DOHH2 (cell line): Measurements from ENCODE around the gene EIF4EBP2.

Experiments used
- H3F3A ChIP-seq: fragments of 200-600 bp; sonication (generic), shearing (Covaris generic); 2 replicates; pipeline ENCODE4 v1.6.0; 2016; ENCODE audit warnings: antibody characterized with exemption, mild to moderate bottlenecking; ENCODE audit not compliant: control insufficient read depth, insufficient read depth
- H3K27ac ChIP-seq: fragments of 200-600 bp; sonication (generic); 2 replicates; pipeline ENCODE4 v1.5.1; 2014; ENCODE audit warnings: low read depth, mild to moderate bottlenecking, low read length, moderate library complexity
- H3K27me3 ChIP-seq: fragments of 200-600 bp; sonication (generic); 2 replicates; pipeline ENCODE4 v1.6.1; 2014; ENCODE audit warnings: mild to moderate bottlenecking, low read length, mixed read lengths; ENCODE audit not compliant: control insufficient read depth
- H3K36me3 ChIP-seq: fragments of 200-600 bp; sonication (generic); 2 replicates; pipeline ENCODE4 v1.6.1; 2014; ENCODE audit warnings: mild to moderate bottlenecking, low read length, moderate library complexity, mixed read lengths; ENCODE audit not compliant: control insufficient read depth
- H3K4me1 ChIP-seq: fragments of 200-600 bp; sonication (generic); 2 replicates; pipeline ENCODE4 v1.6.1; 2014; ENCODE audit warnings: mild to moderate bottlenecking, low read length, mixed read lengths; ENCODE audit not compliant: control insufficient read depth
- H3K4me2 ChIP-seq: fragments of 200-600 bp; sonication (generic); 2 replicates; pipeline ENCODE4 v1.6.0; 2014; ENCODE audit warnings: mild to moderate bottlenecking, low read length, moderate library complexity
- H3K4me3 ChIP-seq: fragments of 200-600 bp; sonication (generic); 2 replicates; pipeline ENCODE4 v1.5.1; 2014; ENCODE audit warnings: mild to moderate bottlenecking, low read length, mixed read lengths
- H3K79me2 ChIP-seq: fragments of 200-600 bp; sonication (generic); 2 replicates; pipeline ENCODE4 v1.6.1; 2014; ENCODE audit warnings: mild to moderate bottlenecking, low read length, mixed read lengths; ENCODE audit not compliant: control insufficient read depth
- H3K9me2 ChIP-seq: fragments of 200-600 bp; sonication (generic); replicated peaks from 2 replicates; pipeline ENCODE4 v1.6.1; 2014; ENCODE audit warnings: mild to moderate bottlenecking, low read length, mixed read lengths; ENCODE audit not compliant: control insufficient read depth
- H3K9me3 ChIP-seq: fragments of 200-600 bp; sonication (generic); 2 replicates; pipeline ENCODE4 v1.6.1; 2014; ENCODE audit warnings: antibody characterized with exemption, low read length, mixed read lengths; ENCODE audit not compliant: control insufficient read depth, insufficient read depth
- H4K20me1 ChIP-seq: fragments of 200-600 bp; sonication (generic); 2 replicates; pipeline ENCODE4 v1.6.0; 2014; ENCODE audit warnings: low read depth, mild to moderate bottlenecking, antibody characterized with exemption, low read length, moderate library complexity; ENCODE audit not compliant: control insufficient read depth, insufficient read depth
- CTCF ChIP-seq: fragments of 200-600 bp; sonication (generic); IDR thresholded peaks from one replicate; pipeline ENCODE4 v1.5.1; 2014; ENCODE audit warnings: antibody characterized with exemption, mild to moderate bottlenecking, low read depth, low read length; ENCODE audit not compliant: poor library complexity, severe bottlenecking
- EZH2phosphoT487 ChIP-seq: fragments of 200-600 bp; sonication (generic); IDR thresholded peaks from 2 replicates; pipeline ENCODE4 v1.6.1; 2017; ENCODE audit warnings: borderline replicate concordance, mild to moderate bottlenecking, antibody characterized with exemption, low read length, moderate library complexity, mixed read lengths

EIF4EBP2 gene

GRCh38 chr10:70412356-70412755 is 8.4 kb downstream of the EIF4EBP2 start:
- Histone ChIP-seq H3F3A (peaks cover 4% of the 10 kb centered on the region; the same call in 1 of the 2 replicates), H4K20me1 (peaks cover 16% of the 10 kb centered on the region; the same call in 1 of the 2 replicates), H3K27me3 (no peaks in the 10 kb centered on the region), H3K27ac (no peak overlapping the region), H3K79me2 (peaks cover 86% of the 10 kb centered on the region), H3K4me2 (no peak overlapping the region), H3K36me3 (peaks cover 47% of the 10 kb centered on the region), H3K9me3 (no peaks in the 10 kb centered on the region), H3K9me2 (no peaks in the 10 kb centered on the region), H3K4me1 (peaks cover 16% of the 10 kb centered on the region), H3K4me3 (no peak overlapping the region)
- no peak for TF ChIP-seq EZH2phosphoT487
- TF ChIP-seq CTCF: no peak

- Histone ChIP-seq H3K4me2 (no peak overlapping the region), H3K79me2 (peaks cover 51% of the 10 kb centered on the region), H3K9me2 (no peaks in the 10 kb centered on the region), H3K9me3 (no peaks in the 10 kb centered on the region), H3K27me3 (no peaks in the 10 kb centered on the region), H3K4me1 (peaks cover 16% of the 10 kb centered on the region), H4K20me1 (peaks cover 7% of the 10 kb centered on the region; the same call in 1 of the 2 replicates), H3F3A (peaks cover 4% of the 10 kb centered on the region; the same call in 1 of the 2 replicates), H3K4me3 (no peak overlapping the region), H3K36me3 (peaks cover 54% of the 10 kb centered on the region), H3K27ac (no peak overlapping the region)
- TF ChIP-seq EZH2phosphoT487: no peak
- TF ChIP-seq CTCF: no peak
Observed at GRCh38 chr10:70417568-70417967, 13.6 kb downstream of the EIF4EBP2 start.

- peaks cover 61% of the 10 kb centered on the region for H3K36me3 ChIP-seq
- peaks cover 44% of the 10 kb centered on the region for H3K79me2 ChIP-seq
- no peak overlapping the region for H3K4me3 ChIP-seq
- no peak for TF ChIP-seq CTCF
- TF ChIP-seq EZH2phosphoT487: no peak
- H3F3A ChIP-seq: peaks cover 4% of the 10 kb centered on the region; the same call in 1 of the 2 replicates
- peaks cover 16% of the 10 kb centered on the region for H3K4me1 ChIP-seq
- H3K4me2 ChIP-seq: no peak overlapping the region
- no peaks in the 10 kb centered on the region for H3K27me3 ChIP-seq
- peaks cover 7% of the 10 kb centered on the region; the same call in 1 of the 2 replicates for H4K20me1 ChIP-seq
- H3K9me3 ChIP-seq: no peaks in the 10 kb centered on the region
- H3K9me2 ChIP-seq: no peaks in the 10 kb centered on the region
- no peak overlapping the region for H3K27ac ChIP-seq
Observed at GRCh38 chr10:70418229-70418628, 14.3 kb downstream of the EIF4EBP2 start.
